Natural killer cell (primary cell): ENCODE measurements around the gene TMEM125. TPM values are rescaled to one million over a fixed set of nuclear protein-coding genes. Genes with fewer than 3 reads are reported as not detected.

Experiments used
- ATAC-seq, 3 donors: fragments of 150-1000 bp in 2 of 3; fragments of 200-7000 bp in 1 of 3; cut with Tn5 transposase; 1 replicate in 1 of 3; 2 replicates in 2 of 3; pipeline ENCODE4 v1.10.0; 2021; ENCODE audit warnings: mild to moderate bottlenecking in 2 of 3, moderate library complexity in 2 of 3
- DNase-seq, 2 donors: peaks; one replicate each; pipeline versions ENCODE4 v3.0.0 to v3.0.0-alpha.2; 2013 to 2021; ENCODE audit warnings: mixed read lengths in 1 of 2
- H3K27ac ChIP-seq: one replicate; pipeline ENCODE4 v1.5.1; 2013; ENCODE audit warnings: mild to moderate bottlenecking, low read length
- H3K27me3 ChIP-seq: one replicate; pipeline ENCODE4 v1.6.1; 2013; ENCODE audit warnings: low read length; ENCODE audit not compliant: control insufficient read depth, insufficient read depth
- H3K36me3 ChIP-seq: one replicate; pipeline ENCODE4 v1.6.1; 2013; ENCODE audit warnings: low read length; ENCODE audit not compliant: control insufficient read depth, insufficient read depth
- H3K4me1 ChIP-seq: one replicate; pipeline ENCODE4 v1.6.1; 2013; ENCODE audit warnings: low read length; ENCODE audit not compliant: control insufficient read depth, insufficient read depth
- H3K4me3 ChIP-seq: one replicate; pipeline ENCODE4 v1.5.1; 2013; ENCODE audit warnings: low read length
- H3K9me3 ChIP-seq: one replicate; pipeline ENCODE4 v1.6.1; 2013; ENCODE audit warnings: low read length; ENCODE audit not compliant: control insufficient read depth, insufficient read depth
- H3K27ac Mint-ChIP-seq, 2 donors: one replicate each; pipeline ENCODE4 v1.8.0; 2022; ENCODE audit warnings: mild to moderate bottlenecking in 2 of 2, mixed read lengths in 2 of 2, moderate library complexity in 1 of 2
- H3K27me3 Mint-ChIP-seq, 2 donors: one replicate each; pipeline ENCODE4 v1.8.0; 2022; ENCODE audit warnings: low read depth in 2 of 2, mixed read lengths in 2 of 2
- H3K36me3 Mint-ChIP-seq: one replicate; pipeline ENCODE4 v1.8.0; 2022; ENCODE audit warnings: mixed read lengths
- H3K4me1 Mint-ChIP-seq, 2 donors: one replicate each; pipeline ENCODE4 v1.8.0; 2022; ENCODE audit warnings: mixed read lengths in 2 of 2
- H3K4me3 Mint-ChIP-seq: one replicate; pipeline ENCODE4 v1.8.0; 2022; ENCODE audit warnings: mild to moderate bottlenecking, moderate library complexity, mixed read lengths
- H3K9me3 Mint-ChIP-seq, 2 donors: one replicate each; pipeline ENCODE4 v1.8.0; 2022; ENCODE audit warnings: mixed read lengths in 2 of 2
- CTCF ChIP-seq: fragments of 200-600 bp; IDR thresholded peaks from one replicate; pipeline ENCODE4 v1.8.0; 2022; ENCODE audit warnings: antibody characterized with exemption
- WGBS: methylation state at CpG from one replicate; pipeline ENCODE4 v1.1.7; 2013; ENCODE audit warnings: missing lambda C conversion rate; ENCODE audit not compliant: insufficient coverage; 5-methylcytosine and 5-hydroxymethylcytosine counted together
- intact Hi-C: fragments of 100-400 bp; cut with micrococcal nuclease; formaldehyde crosslinking; loops from one replicate; pipeline ENCODE4 v1.14.2; 2022
- total RNA-seq, 4 donors: library from RNA; stranded (reverse); fragments of 120-200 nt in 1 of 4; gene quantifications; one replicate each; pipeline versions ENCODE4 v1.2.3 to v1.2.4, GENCODE V29; 2013 to 2022

Gene TMEM125
- total RNA-seq, 3 donors from 2014 or later (not counting 1 experiment from before 2014, with no cell fraction given), result not detected

- no peak overlapping the region for H3K27ac Mint-ChIP-seq
- H3K27me3 ChIP-seq, result no peaks in the 10 kb centered on the region
- no peaks in the 10 kb centered on the region for H3K9me3 ChIP-seq
- H3K36me3 ChIP-seq, result no peaks in the 10 kb centered on the region
- no peak overlapping the region for H3K4me3 Mint-ChIP-seq
- ATAC-seq (no peak), DNase-seq (no peak)
- H3K27ac ChIP-seq, result no peak overlapping the region
- intact Hi-C loops, result no loop called here
- H3K9me3 Mint-ChIP-seq, result no peaks in the 10 kb centered on the region
- H3K36me3 Mint-ChIP-seq, result no peaks in the 10 kb centered on the region
- H3K4me1 ChIP-seq, result peaks cover 11% of the 10 kb centered on the region
- H3K4me1 Mint-ChIP-seq, result peaks cover 18 to 25% of the 10 kb centered on the region in 2 donors
- no peak for TF ChIP-seq CTCF
- 100% methylated on average over 1 of the region's 1 CpG for WGBS
- H3K4me3 ChIP-seq, result no peak overlapping the region
- H3K27me3 Mint-ChIP-seq, result peaks cover 0 to 7% of the 10 kb centered on the region in 2 donors
Measured at GRCh38 chr1:43266881-43267280, 2.9 kb upstream of the TMEM125 start.

GRCh38 chr1:43267291-43267805 is 2.4 kb upstream of the TMEM125 start:
- Histone ChIP-seq H3K27me3 (no peaks in the 10 kb centered on the region), H3K27ac (no peak overlapping the region), H3K4me1 (peaks cover 11% of the 10 kb centered on the region), H3K4me3 (no peak overlapping the region), H3K9me3 (no peaks in the 10 kb centered on the region), H3K36me3 (no peaks in the 10 kb centered on the region)
- TF ChIP-seq CTCF, result no peak
- Mint-ChIP-seq H3K9me3 (no peaks in the 10 kb centered on the region), H3K4me3 (no peak overlapping the region), H3K4me1 (peaks cover 18 to 25% of the 10 kb centered on the region in 2 donors), H3K36me3 (no peaks in the 10 kb centered on the region), H3K27ac (no peak overlapping the region), H3K27me3 (peaks cover 0 to 7% of the 10 kb centered on the region in 2 donors)
- ATAC-seq (no peak), DNase-seq (no peak)
- WGBS, result 92% methylated on average over 9 of the region's 9 CpGs
- intact Hi-C loops, result no loop called here

GRCh38 chr1:43267818-43268425 is 1.9 kb upstream of the TMEM125 start:
- Histone ChIP-seq H3K4me3 (no peak overlapping the region), H3K36me3 (no peaks in the 10 kb centered on the region), H3K27ac (no peak overlapping the region), H3K27me3 (no peaks in the 10 kb centered on the region), H3K9me3 (no peaks in the 10 kb centered on the region), H3K4me1 (peaks cover 11% of the 10 kb centered on the region)
- DNase-seq (no peak), ATAC-seq (no peak)
- Mint-ChIP-seq H3K4me1 (peaks cover 18 to 25% of the 10 kb centered on the region in 2 donors), H3K27me3 (peaks cover 0 to 7% of the 10 kb centered on the region in 2 donors), H3K4me3 (no peak overlapping the region), H3K27ac (no peak overlapping the region), H3K36me3 (no peaks in the 10 kb centered on the region), H3K9me3 (no peaks in the 10 kb centered on the region)
- intact Hi-C loops, result no loop called here
- 83% methylated on average over 2 of the region's 3 CpGs for WGBS
- no peak for TF ChIP-seq CTCF
